ENCODE results near the gene CDV3.
"Not testable (repeated sequence)": the region's sequence is repeated elsewhere in the genome, so short reads cannot be mapped to it uniquely, and the experiment has no call there.

The CDV3 gene

GRCh38 chr3:133542871-133543270 lies 30.6 kb upstream of the CDV3 start:
- no peaks in the 10 kb centered on the region for H3K79me1 ChIP-seq (ENCODE audit: low read length)
- H3K79me2 ChIP-seq (ENCODE audit: control insufficient read depth, insufficient read depth, low read length) = no peaks in the 10 kb centered on the region
- H3K9ac ChIP-seq (ENCODE audit: low read length) = no peak overlapping the region
- no peak overlapping the region for H3K27ac ChIP-seq (ENCODE audit: low read depth, low read length)
- no peak overlapping the region for H3K4ac ChIP-seq (ENCODE audit: low read depth, low read length)
- no peak overlapping the region for H2BK5ac ChIP-seq (ENCODE audit: low read length)
- no peak overlapping the region for H3K18ac ChIP-seq (ENCODE audit: low read length)
- no peak overlapping the region for H3K4me2 ChIP-seq (ENCODE audit: low read length)
- no peak overlapping the region for H2AK5ac ChIP-seq (ENCODE audit: low read length)
- no peak overlapping the region for H2BK15ac ChIP-seq (replicated peaks; ENCODE audit: low read depth)
- no peaks in the 10 kb centered on the region for H3K4me1 ChIP-seq (ENCODE audit: control insufficient read depth, low read depth, low read length)
- H3K36me3 ChIP-seq (ENCODE audit: control insufficient read depth, insufficient read depth, low read length) = no peaks in the 10 kb centered on the region
- no peak overlapping the region for H2BK120ac ChIP-seq (ENCODE audit: low read depth, low read length)
- no peak overlapping the region for H4K5ac ChIP-seq (ENCODE audit: low read length)
- no peak for DNase-seq
- H3K23ac ChIP-seq (ENCODE audit: low read length) = no peak overlapping the region
- H3K4me3 ChIP-seq (ENCODE audit: low read length) = no peak overlapping the region
- no peaks in the 10 kb centered on the region for H3K27me3 ChIP-seq (ENCODE audit: insufficient read depth, low read length, poor library complexity)
- no peak overlapping the region for H3K56ac ChIP-seq (ENCODE audit: low read length)
- H4K8ac ChIP-seq (ENCODE audit: low read depth, low read length) = no peak overlapping the region
- WGBS (ENCODE audit: extremely low coverage, insufficient coverage, low lambda C conversion rate) = no CpG with 5 or more reads among the region's 7 CpGs

GRCh38 chr3:133544983-133545382 lies 28.5 kb upstream of the CDV3 start:
- not testable (repeated sequence) for H3K27ac ChIP-seq (ENCODE audit: low read depth, low read length); H3K4me1 ChIP-seq (ENCODE audit: control insufficient read depth, low read depth, low read length); H2BK5ac ChIP-seq (ENCODE audit: low read length); H2BK15ac ChIP-seq (replicated peaks; ENCODE audit: low read depth); H3K36me3 ChIP-seq (ENCODE audit: control insufficient read depth, insufficient read depth, low read length); H3K4me3 ChIP-seq (ENCODE audit: low read length); H3K9ac ChIP-seq (ENCODE audit: low read length); H3K18ac ChIP-seq (ENCODE audit: low read length); H3K23ac ChIP-seq (ENCODE audit: low read length); H4K5ac ChIP-seq (ENCODE audit: low read length); H3K4me2 ChIP-seq (ENCODE audit: low read length); H4K8ac ChIP-seq (ENCODE audit: low read depth, low read length); H3K79me2 ChIP-seq (ENCODE audit: control insufficient read depth, insufficient read depth, low read length); H2AK5ac ChIP-seq (ENCODE audit: low read length); H3K56ac ChIP-seq (ENCODE audit: low read length); H3K4ac ChIP-seq (ENCODE audit: low read depth, low read length); DNase-seq; H3K27me3 ChIP-seq (ENCODE audit: insufficient read depth, low read length, poor library complexity); H3K79me1 ChIP-seq (ENCODE audit: low read length); H2BK120ac ChIP-seq (ENCODE audit: low read depth, low read length)
- WGBS (ENCODE audit: extremely low coverage, insufficient coverage, low lambda C conversion rate) = no CpG with 5 or more reads among the region's 2 CpGs

- H2BK120ac ChIP-seq (ENCODE audit: low read depth, low read length) = no peak overlapping the region
- no CpG with 5 or more reads among the region's 3 CpGs for WGBS (ENCODE audit: extremely low coverage, insufficient coverage, low lambda C conversion rate)
- no peak overlapping the region for H2AK5ac ChIP-seq (ENCODE audit: low read length)
- H3K4me1 ChIP-seq (ENCODE audit: control insufficient read depth, low read depth, low read length) = no peaks in the 10 kb centered on the region
- H3K79me1 ChIP-seq (ENCODE audit: low read length) = no peaks in the 10 kb centered on the region
- H3K18ac ChIP-seq (ENCODE audit: low read length) = no peak overlapping the region
- no peak overlapping the region for H3K4me2 ChIP-seq (ENCODE audit: low read length)
- H3K9ac ChIP-seq (ENCODE audit: low read length) = no peak overlapping the region
- no peak overlapping the region for H4K5ac ChIP-seq (ENCODE audit: low read length)
- no peak overlapping the region for H2BK5ac ChIP-seq (ENCODE audit: low read length)
- no peak overlapping the region for H3K56ac ChIP-seq (ENCODE audit: low read length)
- H3K36me3 ChIP-seq (ENCODE audit: control insufficient read depth, insufficient read depth, low read length) = no peaks in the 10 kb centered on the region
- no peak overlapping the region for H3K23ac ChIP-seq (ENCODE audit: low read length)
- no peaks in the 10 kb centered on the region for H3K79me2 ChIP-seq (ENCODE audit: control insufficient read depth, insufficient read depth, low read length)
- H3K27ac ChIP-seq (ENCODE audit: low read depth, low read length) = peak overlapping the region; percentile 51
- H3K4ac ChIP-seq (ENCODE audit: low read depth, low read length) = no peak overlapping the region
- H4K8ac ChIP-seq (ENCODE audit: low read depth, low read length) = no peak overlapping the region
- DNase-seq = peak; percentile 74
- H2BK15ac ChIP-seq (replicated peaks; ENCODE audit: low read depth) = no peak overlapping the region
- no peaks in the 10 kb centered on the region for H3K27me3 ChIP-seq (ENCODE audit: insufficient read depth, low read length, poor library complexity)
- H3K4me3 ChIP-seq (ENCODE audit: low read length) = no peak overlapping the region
Observed at GRCh38 chr3:133547432-133548041, 25.9 kb upstream of the CDV3 start.

GRCh38 chr3:133548090-133548489 lies 25.4 kb upstream of the CDV3 start:
- WGBS (ENCODE audit: extremely low coverage, insufficient coverage, low lambda C conversion rate) = 100% methylated on average over 1 of the region's 2 CpGs
- no peak overlapping the region for H3K27ac ChIP-seq (ENCODE audit: low read depth, low read length)
- H2AK5ac ChIP-seq (ENCODE audit: low read length) = no peak overlapping the region
- H3K4me3 ChIP-seq (ENCODE audit: low read length) = no peak overlapping the region
- H3K4ac ChIP-seq (ENCODE audit: low read depth, low read length) = no peak overlapping the region
- H2BK5ac ChIP-seq (ENCODE audit: low read length) = no peak overlapping the region
- H2BK15ac ChIP-seq (replicated peaks; ENCODE audit: low read depth) = no peak overlapping the region
- H3K79me2 ChIP-seq (ENCODE audit: control insufficient read depth, insufficient read depth, low read length) = no peaks in the 10 kb centered on the region
- no peaks in the 10 kb centered on the region for H3K36me3 ChIP-seq (ENCODE audit: control insufficient read depth, insufficient read depth, low read length)
- H3K79me1 ChIP-seq (ENCODE audit: low read length) = no peaks in the 10 kb centered on the region
- no peak overlapping the region for H3K18ac ChIP-seq (ENCODE audit: low read length)
- H3K4me1 ChIP-seq (ENCODE audit: control insufficient read depth, low read depth, low read length) = no peaks in the 10 kb centered on the region
- no peak for DNase-seq
- H4K5ac ChIP-seq (ENCODE audit: low read length) = no peak overlapping the region
- no peak overlapping the region for H4K8ac ChIP-seq (ENCODE audit: low read depth, low read length)
- H3K4me2 ChIP-seq (ENCODE audit: low read length) = no peak overlapping the region
- no peak overlapping the region for H3K9ac ChIP-seq (ENCODE audit: low read length)
- no peak overlapping the region for H3K56ac ChIP-seq (ENCODE audit: low read length)
- no peaks in the 10 kb centered on the region for H3K27me3 ChIP-seq (ENCODE audit: insufficient read depth, low read length, poor library complexity)
- no peak overlapping the region for H2BK120ac ChIP-seq (ENCODE audit: low read depth, low read length)
- H3K23ac ChIP-seq (ENCODE audit: low read length) = no peak overlapping the region

DNA sequence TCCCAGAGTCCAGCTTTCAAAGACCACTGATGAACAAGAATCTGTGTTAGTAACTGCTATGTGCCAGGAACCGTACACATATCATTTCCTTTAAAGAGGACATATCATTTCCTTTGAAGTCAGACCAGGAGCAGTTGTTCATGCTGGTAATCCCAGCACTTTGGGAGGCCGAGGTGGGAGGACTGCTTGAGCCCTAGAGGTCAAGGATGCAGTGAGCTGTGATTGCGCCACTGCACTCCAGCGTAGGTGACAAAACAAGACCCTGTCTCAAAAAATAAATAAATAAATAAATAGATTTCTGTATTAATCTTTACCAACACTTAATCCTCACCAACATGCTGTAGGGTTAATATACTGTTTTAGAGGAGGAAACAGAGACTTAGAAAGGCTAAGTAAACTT lies 23.9 kb upstream of the CDV3 start:
- Histone ChIP-seq H3K9ac (ENCODE audit: low read length) (no peak overlapping the region), H3K79me2 (ENCODE audit: control insufficient read depth, insufficient read depth, low read length) (no peaks in the 10 kb centered on the region), H3K79me1 (ENCODE audit: low read length) (no peaks in the 10 kb centered on the region), H2BK120ac (ENCODE audit: low read depth, low read length) (no peak overlapping the region), H3K4me3 (ENCODE audit: low read length) (no peak overlapping the region), H3K27me3 (ENCODE audit: insufficient read depth, low read length, poor library complexity) (no peaks in the 10 kb centered on the region), H3K4ac (ENCODE audit: low read depth, low read length) (no peak overlapping the region), H3K18ac (ENCODE audit: low read length) (no peak overlapping the region), H3K36me3 (ENCODE audit: control insufficient read depth, insufficient read depth, low read length) (no peaks in the 10 kb centered on the region), H3K4me2 (ENCODE audit: low read length) (no peak overlapping the region), H3K56ac (ENCODE audit: low read length) (no peak overlapping the region), H4K8ac (ENCODE audit: low read depth, low read length) (no peak overlapping the region), H2AK5ac (ENCODE audit: low read length) (no peak overlapping the region), H3K27ac (ENCODE audit: low read depth, low read length) (no peak overlapping the region), H3K4me1 (ENCODE audit: control insufficient read depth, low read depth, low read length) (no peaks in the 10 kb centered on the region), H3K23ac (ENCODE audit: low read length) (no peak overlapping the region), H2BK5ac (ENCODE audit: low read length) (no peak overlapping the region), H4K5ac (ENCODE audit: low read length) (no peak overlapping the region), H2BK15ac (replicated peaks; ENCODE audit: low read depth) (no peak overlapping the region)
- WGBS (ENCODE audit: extremely low coverage, insufficient coverage, low lambda C conversion rate) = no CpG with 5 or more reads among the region's 4 CpGs
- no peak for DNase-seq

- H2BK15ac ChIP-seq (replicated peaks; ENCODE audit: low read depth); H3K27me3 ChIP-seq (ENCODE audit: insufficient read depth, low read length, poor library complexity); DNase-seq; H3K27ac ChIP-seq (ENCODE audit: low read depth, low read length); H2AK5ac ChIP-seq (ENCODE audit: low read length); H3K36me3 ChIP-seq (ENCODE audit: control insufficient read depth, insufficient read depth, low read length); H3K79me2 ChIP-seq (ENCODE audit: control insufficient read depth, insufficient read depth, low read length); H3K56ac ChIP-seq (ENCODE audit: low read length); H3K4ac ChIP-seq (ENCODE audit: low read depth, low read length); H3K4me3 ChIP-seq (ENCODE audit: low read length); H3K4me2 ChIP-seq (ENCODE audit: low read length); H4K5ac ChIP-seq (ENCODE audit: low read length); H3K79me1 ChIP-seq (ENCODE audit: low read length); H4K8ac ChIP-seq (ENCODE audit: low read depth, low read length); H3K4me1 ChIP-seq (ENCODE audit: control insufficient read depth, low read depth, low read length); H3K9ac ChIP-seq (ENCODE audit: low read length); H3K23ac ChIP-seq (ENCODE audit: low read length); H2BK120ac ChIP-seq (ENCODE audit: low read depth, low read length); H2BK5ac ChIP-seq (ENCODE audit: low read length); H3K18ac ChIP-seq (ENCODE audit: low read length): not testable (repeated sequence)
- no CpG with 5 or more reads among the region's 14 CpGs for WGBS (ENCODE audit: extremely low coverage, insufficient coverage, low lambda C conversion rate)
Observed at GRCh38 chr3:133551589-133551988, 21.9 kb upstream of the CDV3 start.

Data from mesendoderm (in vitro differentiated cells).